C4-2B (cell line): ENCODE results near the gene PALM2AKAP2.

Experiments used
- CTCF ChIP-seq: fragments of 450-650 bp; conservative IDR thresholded peaks from 2 replicates; pipeline ENCODE4 v1.5.1; 2017; ENCODE audit warnings: mild to moderate bottlenecking
- ZFX ChIP-seq: fragments of 450-650 bp; IDR thresholded peaks from 2 replicates; pipeline ENCODE4 v1.6.1; 2017

- TF ChIP-seq CTCF (peak; percentile 17), ZFX (no peak)
These were observed at the start of gene PALM2AKAP2 for GRCh38 chr9:109779711-109780452.
